T-helper 22 cell (primary cell): ENCODE measurements around the gene ZNF629.

Experiments used
- DNase-seq: peaks from one replicate; pipeline ENCODE4 v3.0.0-alpha.2; 2020; ENCODE audit warnings: low read depth

Gene ZNF629

DNA sequence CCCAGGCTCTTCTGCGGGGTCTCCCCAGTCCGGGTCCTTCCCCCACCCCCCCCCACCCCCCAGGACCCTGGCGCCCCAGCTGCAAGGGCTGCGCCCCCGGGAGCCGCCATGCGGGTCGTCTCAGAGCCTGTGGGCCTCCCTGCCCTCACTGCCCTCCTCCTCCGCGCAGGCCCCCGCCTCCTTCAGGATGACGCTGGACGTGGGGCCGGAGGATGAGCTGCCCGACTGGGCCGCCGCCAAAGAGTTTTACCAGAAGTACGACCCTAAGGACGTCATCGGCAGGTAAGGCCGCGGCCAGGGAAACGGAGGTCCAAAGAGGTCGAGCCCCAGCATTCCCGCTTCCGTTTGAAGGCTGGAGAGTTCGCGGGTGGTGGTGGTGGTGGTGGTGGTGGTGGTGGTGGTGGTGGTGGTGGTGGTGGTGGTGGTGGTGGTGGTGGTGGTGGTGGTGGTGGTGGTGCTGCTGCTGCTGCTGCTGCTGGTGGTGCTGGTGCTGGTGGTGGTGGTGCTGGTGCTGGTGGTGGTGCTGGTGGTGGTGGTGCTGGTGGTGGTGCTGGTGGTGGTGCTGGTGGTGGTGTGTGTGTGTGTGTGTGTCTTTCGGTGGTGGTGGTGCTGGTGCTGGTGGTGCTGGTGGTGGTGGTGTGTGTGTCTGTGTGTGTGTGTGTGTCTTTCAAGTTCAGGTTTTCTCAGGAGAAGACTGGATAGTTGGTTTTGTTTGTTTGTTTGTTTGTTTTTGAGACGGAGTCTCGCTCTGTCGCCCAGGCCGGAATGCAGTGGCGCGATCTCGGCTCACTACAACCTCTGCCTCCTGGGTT is 38.2 kb downstream of the ZNF629 start:
- no peak for DNase-seq

DNA sequence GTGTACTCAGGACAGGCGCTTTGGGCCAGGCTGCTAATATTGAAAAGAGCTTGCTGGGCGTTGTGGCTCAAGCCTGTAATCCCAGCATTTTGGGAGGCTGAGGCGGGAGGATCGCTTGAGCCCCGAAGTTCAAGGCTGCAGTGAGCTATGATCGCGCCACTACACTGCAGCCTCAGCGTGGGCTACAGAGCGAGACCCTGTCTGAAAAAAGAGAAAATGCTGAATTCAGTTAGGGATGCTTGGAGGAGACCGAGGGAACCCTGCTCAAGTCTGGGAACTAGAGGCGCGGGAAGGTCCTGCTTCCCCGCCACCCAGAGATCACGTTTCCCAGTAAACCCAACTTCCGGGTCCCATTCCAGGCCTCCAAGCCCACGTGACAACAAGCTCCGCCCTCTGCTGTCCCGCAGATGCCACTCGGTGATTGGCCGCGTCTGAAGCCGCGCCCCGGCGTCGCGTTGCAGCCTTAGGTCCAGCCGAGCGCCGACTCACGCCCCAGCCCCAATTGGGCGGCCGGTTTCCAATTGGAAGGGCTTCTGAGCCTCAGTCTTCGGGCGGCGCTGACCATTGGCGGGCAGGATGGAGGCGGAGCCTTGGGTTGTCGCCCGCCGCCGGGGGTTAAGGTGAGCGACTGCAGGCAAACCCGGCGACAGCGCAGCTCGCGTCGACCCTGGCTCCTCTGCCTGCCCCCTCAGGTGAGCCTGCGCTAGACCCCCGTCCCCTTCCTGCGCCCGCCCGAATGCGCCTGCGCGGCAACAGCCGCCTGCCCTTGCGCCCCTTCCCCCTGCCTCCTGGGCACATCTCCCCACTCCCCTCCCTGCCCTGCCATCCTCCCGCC is 39.0 kb downstream of the ZNF629 start, which contains the start of gene PHKG2:
Gene PHKG2, plus strand, starts transcription at position 627 of the 835 bp plus-strand sequence. CDS start 396 bp downstream, outside the sequence.
- DNase-seq: peak; percentile 95

DNA sequence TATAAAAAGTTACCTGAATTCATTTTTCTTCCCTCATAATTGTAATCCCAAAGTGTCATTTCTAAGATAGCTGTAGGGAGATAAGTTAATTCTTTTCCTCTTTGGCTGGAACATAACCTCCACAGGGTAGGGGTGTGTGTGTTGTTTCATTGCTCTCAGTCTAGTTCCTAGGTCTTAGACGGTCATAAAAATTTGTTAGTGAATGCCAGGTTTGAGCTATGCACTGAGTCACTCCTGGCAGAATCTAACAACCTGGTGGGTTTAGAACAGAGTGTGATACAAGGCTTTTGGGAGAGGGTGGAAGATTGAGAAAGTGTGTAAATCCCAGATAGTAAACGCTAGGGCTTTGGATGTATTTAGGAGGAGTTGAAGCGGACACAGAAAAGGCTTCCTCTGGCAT is 39.7 kb downstream of the ZNF629 start:
- no peak for DNase-seq

DNA sequence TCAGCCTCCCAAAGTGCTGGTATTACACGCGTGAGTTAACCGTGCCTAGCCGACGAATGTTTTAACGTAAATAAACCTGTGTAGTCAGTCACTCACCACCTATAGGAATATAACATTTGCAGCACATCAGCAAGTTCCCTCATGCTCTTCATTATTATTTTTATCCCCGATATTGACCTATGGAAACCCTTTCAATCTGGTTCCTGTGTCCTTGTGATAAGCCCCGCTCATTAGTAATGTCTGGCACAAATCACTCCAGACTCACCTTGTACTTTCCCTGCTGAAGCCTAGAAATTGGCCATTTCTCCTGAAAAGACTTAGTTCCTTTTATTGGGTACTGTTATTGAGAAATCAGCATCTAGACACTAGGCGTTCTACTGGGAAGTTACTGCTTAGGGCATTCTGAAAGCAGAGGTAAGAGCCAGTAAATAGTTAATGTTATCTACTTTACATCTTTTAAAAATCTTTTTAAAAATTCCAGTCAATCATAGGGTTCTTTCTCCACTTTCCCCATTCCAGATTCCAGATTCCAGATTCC is 40.3 kb downstream of the ZNF629 start:
- no peak for DNase-seq

DNA sequence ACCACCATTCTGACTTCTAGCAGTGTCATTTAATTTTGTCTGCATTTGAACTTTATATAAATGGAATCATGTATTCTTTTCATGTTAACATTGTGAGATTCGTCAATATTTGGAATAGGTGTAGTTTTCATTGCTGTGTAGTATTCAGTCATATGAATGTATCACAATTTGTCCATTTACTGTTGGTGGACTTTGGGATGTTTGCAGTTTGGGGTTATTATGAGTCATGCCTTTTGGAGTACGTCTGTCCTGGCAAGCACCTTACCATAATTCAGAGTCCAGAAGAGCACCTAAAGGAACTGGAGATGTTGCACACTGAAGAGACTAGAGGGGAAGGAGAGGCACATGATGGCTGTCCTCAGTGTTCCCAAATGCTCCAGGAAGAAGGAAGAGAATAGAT is 41.9 kb downstream of the ZNF629 start:
- no peak for DNase-seq

DNA sequence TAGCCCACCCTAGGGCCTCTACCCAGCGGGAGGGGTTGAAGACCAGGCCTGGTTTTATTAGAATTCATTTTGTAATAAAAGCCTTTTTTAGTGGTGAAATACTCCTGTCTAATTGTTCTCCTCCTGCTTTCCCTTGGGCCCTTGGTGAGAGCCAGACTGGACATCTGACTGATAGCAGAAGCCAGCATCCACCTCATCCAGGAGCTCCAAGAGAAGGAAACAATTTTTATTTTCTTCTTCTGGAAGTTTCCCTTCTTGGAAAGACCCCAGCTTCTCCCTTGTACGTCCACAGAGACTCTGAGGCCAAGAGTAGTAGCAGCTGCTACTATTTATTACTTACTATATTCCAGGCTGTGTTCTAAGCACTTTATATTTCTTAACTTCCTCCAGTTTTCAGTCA is 42.8 kb downstream of the ZNF629 start:
- no peak for DNase-seq

DNA sequence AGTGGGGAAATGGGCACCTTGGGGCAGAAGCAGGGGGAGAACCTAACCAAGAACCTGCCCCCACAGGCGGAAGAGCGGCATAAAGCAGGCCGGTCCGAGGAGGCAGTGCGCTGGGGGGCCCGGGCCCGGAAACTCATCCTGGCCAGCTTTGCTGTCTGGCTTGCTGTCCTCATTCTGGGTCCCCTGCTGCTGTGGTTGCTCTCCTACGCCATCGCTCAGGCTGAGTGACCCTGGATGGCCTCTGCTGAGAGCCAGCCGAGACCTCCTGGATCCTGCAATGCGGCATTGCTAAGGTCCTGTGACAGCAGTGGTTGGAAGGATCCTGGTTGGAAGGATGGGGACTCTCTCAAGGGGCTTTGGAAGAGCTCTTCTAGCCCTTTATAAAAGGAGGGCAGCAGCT is 43.3 kb downstream of the ZNF629 start:
- no peak for DNase-seq

DNA sequence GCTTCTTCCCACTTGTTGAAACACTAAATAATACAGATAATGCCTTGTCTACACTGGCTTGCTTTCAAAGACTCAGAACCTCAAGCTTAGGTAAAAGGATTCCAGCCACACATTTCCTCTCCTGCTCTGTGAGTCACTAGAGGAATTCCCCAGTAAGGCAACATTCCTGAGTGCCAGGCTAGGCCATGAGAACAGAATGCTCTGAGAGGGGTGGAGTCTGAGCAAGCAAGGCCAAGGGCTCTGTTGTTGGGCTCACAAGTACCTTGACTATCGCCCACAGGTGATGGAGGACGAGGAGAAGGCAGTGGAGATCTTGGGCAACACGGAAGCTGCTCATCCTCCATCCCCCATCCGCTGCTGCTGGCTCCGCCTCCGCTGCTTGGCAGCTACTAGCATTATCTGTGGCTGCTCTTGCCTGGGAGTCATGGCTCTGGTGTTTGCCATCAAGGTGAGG is 45.5 kb downstream of the ZNF629 start:
- no peak for DNase-seq

DNA sequence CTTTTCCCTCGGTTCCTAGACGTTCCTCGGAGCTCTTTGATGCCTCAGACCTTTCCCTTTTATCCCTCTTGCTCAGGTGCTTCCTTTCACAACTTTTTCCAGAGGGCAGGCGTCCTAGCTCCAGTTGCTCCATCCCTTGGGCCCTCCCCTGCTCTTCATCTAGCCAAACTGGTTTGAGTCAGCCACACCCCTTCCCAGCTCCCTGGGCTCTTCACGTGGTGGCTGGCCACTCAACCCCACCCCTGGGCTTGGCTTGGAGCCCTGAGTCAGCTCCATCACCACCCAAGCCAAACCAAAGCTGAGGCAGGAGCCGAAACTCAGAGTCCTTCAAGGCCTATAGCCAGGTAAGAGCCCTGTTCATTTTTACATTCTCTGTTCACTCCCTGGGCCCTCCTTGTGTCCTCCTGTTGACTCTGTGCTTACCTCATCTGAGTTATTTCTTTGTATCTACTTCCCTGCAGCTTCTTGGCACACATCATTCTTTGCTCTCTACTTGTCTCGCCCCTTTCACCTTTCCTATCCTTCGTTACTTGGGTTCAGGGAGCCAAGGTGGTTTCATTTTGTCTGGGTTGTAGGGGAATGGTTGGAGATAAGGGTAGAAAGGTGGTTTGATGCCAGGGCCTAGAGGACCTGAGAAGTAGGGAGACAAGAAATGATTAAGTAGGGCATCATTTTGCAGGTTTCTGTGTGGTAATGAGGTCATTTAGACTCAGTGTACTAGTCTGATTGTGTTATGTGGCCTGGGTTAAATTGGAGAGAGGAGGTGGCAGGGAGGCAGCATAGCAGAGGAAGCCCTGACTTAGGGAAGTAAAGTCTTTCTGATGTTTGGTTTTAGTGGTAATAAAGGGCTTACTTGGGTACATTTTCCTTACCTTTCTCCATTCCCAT is 46.4 kb downstream of the ZNF629 start:
- DNase-seq: no peak

DNA sequence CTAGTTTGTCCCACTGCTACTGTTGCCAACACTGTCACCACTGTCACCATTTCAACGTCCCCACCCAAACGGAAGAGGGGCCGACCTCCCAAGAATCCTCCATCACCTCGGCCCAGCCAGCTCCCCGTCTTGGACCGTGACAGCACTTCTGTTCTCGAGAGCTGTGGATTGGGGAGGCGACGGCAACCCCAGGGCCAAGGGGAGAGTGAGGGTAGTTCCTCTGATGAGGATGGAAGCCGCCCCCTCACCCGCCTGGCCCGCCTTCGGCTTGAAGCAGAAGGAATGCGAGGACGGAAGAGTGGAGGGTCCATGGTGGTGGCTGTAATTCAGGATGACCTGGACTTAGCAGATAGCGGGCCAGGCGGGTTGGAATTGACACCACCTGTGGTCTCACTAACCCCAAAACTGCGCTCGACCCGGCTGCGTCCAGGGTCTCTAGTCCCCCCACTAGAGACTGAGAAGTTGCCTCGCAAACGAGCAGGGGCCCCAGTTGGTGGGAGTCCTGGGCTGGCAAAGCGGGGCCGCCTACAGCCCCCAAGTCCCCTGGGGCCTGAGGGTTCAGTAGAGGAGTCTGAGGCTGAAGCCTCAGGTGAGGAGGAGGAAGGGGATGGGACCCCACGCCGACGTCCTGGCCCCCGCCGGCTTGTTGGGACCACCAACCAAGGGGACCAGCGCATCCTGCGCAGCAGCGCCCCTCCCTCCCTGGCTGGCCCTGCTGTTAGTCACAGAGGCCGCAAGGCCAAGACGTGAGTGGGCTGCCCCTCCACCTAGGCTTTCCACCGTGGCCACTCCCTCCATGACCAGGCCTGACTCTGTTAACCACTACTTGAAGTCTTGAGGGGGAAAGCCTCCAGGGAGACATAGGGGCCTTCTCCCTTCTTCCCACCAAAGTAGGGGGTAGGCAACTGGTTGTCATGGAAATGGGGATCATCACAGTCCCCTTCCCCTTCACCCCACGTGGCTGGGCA is 47.7 kb downstream of the ZNF629 start:
- DNase-seq: no peak

DNA sequence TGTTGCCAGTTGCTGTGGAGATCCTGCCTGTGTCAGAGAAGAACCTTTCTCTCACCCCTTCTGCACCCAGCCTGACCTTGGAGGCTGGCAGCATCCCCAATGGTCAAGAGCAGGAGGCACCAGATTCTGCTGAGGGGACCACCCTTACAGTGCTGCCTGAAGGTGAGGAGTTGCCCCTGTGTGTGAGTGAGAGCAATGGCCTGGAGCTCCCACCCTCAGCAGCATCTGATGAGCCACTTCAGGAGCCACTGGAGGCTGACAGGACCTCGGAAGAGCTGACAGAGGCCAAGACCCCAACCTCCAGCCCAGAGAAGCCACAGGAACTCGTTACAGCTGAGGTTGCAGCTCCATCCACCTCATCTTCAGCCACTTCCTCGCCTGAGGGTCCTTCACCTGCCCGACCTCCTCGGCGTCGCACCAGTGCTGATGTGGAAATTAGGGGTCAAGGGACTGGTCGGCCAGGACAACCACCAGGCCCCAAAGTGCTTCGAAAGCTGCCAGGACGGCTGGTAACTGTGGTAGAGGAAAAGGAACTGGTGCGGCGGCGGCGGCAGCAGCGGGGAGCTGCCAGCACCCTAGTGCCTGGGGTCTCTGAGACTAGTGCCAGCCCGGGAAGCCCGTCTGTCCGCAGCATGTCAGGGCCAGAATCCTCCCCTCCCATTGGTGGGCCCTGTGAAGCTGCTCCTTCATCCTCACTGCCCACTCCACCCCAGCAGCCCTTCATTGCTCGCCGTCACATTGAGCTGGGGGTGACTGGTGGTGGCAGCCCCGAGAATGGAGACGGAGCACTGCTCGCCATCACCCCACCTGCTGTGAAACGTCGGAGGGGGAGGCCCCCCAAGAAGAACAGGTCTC is 49.0 kb downstream of the ZNF629 start:
- no peak for DNase-seq

DNA sequence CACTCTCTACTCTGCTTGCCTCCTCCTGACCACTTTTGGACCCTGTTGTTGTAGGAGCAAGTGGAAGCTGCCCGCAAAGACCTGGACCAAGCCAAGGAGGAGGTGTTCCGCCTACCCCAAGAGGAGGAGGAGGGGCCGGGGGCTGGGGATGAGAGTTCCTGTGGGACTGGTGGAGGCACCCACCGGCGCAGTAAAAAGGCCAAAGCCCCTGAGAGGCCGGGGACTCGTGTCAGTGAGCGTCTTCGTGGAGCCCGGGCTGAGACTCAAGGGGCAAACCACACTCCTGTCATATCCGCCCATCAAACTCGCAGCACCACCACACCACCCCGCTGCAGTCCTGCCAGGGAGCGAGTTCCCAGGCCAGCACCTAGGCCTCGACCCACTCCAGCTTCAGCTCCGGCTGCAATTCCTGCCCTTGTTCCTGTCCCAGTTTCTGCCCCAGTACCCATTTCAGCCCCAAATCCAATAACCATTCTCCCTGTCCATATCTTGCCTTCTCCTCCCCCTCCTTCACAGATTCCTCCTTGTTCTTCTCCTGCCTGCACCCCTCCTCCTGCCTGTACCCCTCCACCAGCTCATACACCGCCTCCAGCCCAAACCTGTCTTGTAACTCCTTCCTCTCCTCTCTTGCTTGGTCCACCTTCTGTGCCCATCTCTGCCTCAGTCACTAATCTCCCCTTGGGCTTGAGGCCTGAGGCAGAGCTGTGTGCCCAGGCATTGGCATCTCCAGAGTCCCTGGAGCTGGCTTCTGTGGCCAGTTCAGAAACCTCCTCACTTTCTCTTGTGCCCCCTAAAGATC is 49.8 kb downstream of the ZNF629 start:
- no peak for DNase-seq

DNA sequence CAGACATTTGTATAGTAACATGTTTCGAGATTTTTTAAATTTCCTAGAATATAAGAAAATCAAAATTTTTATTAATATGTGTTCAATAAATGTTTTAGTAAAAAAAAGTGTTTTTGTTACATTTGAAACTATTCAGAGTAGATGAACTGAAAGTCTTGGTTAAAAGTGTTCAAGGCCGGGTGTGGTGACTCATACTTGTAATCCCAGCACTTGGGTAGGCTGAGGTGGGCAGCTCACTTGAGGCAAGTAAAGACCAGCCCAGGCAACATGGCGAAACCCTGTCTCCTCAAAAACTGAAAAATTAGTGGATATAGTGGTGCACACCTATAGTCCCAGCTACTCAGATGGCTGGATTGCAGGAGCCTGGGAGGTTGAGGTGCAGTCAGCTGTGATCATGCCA is 55.6 kb downstream of the ZNF629 start:
- DNase-seq: no peak

DNA sequence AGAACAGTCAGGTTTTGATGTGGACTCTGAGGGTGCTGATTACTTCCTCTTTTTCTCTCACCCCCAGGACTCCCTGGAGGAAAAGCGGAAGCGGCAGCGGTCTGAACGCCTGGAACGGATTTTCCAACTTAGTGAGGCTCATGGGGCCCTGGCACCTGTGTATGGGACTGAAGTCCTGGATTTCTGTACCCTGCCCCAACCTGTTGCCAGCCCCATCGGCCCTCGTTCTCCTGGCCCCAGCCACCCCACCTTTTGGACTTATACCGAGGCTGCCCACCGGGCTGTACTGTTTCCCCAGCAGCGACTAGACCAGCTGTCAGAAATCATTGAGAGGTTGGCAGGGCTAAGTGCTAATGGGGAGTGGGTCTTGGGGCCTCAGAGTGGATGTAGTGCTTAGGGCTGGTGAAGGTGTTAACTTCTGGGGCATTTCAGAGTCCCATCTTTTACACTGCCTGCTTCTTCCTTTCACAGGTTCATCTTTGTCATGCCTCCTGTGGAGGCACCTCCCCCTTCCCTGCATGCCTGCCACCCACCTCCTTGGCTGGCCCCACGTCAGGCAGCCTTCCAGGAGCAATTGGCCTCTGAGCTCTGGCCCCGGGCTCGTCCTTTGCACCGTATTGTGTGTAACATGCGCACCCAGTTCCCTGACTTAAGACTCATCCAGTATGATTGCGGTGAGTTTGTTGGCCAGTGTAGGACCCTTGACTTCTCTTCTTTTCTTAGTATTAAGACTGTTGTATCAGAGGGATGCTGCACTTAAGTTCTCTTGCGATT is 57.9 kb downstream of the ZNF629 start:
- no peak for DNase-seq
